ENCODE results near the gene UBE3C.

The UBE3C gene

GRCh38 chr7:157265051-157265450 lies 126.3 kb downstream of the UBE3C start:
- Histone ChIP-seq H3K4me1 (ENCODE audit: control insufficient read depth, insufficient read depth, low read length) (no peaks in the 10 kb centered on the region), H3K9ac (ENCODE audit: low read depth, low read length) (no peak overlapping the region), H3K4me3 (ENCODE audit: low read depth, low read length) (no peak overlapping the region), H3K9me3 (ENCODE audit: control insufficient read depth, insufficient read depth, low read length) (no peaks in the 10 kb centered on the region), H3K36me3 (ENCODE audit: control insufficient read depth, insufficient read depth, low read length) (peaks cover 73% of the 10 kb centered on the region), H3K27ac (ENCODE audit: low read depth, low read length) (no peak overlapping the region), H3K27me3 (ENCODE audit: control insufficient read depth, insufficient read depth, low read length) (no peaks in the 10 kb centered on the region)

DNA sequence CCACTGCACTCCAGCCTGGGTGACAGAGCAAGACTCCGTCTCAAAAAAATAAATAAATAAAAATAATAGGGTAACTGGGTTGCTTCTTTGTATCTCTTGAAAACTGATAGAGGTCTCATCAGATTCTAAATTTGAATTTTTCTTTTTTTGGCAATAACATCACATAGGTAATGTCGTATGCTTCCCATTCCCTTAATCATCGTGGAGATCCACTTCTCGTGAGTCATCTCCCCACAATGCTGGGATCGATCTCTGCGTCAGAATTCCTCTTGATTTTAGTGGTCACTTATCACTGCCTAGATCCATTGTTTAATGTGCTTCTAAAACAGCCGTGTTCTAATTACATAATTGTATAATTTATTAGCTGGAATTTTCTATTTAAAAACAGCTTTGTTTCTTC lies 127.5 kb downstream of the UBE3C start:
- peaks cover 73% of the 10 kb centered on the region for H3K36me3 ChIP-seq (ENCODE audit: control insufficient read depth, insufficient read depth, low read length)

GRCh38 chr7:157267516-157267915 lies 128.8 kb downstream of the UBE3C start:
- no peak overlapping the region for H3K4me3 ChIP-seq (ENCODE audit: low read depth, low read length)
- H3K4me1 ChIP-seq (ENCODE audit: control insufficient read depth, insufficient read depth, low read length), result no peaks in the 10 kb centered on the region
- H3K9me3 ChIP-seq (ENCODE audit: control insufficient read depth, insufficient read depth, low read length), result no peaks in the 10 kb centered on the region
- H3K36me3 ChIP-seq (ENCODE audit: control insufficient read depth, insufficient read depth, low read length), result peaks cover 67% of the 10 kb centered on the region
- no peak overlapping the region for H3K9ac ChIP-seq (ENCODE audit: low read depth, low read length)
- H3K27ac ChIP-seq (ENCODE audit: low read depth, low read length), result no peak overlapping the region
- H3K27me3 ChIP-seq (ENCODE audit: control insufficient read depth, insufficient read depth, low read length), result no peaks in the 10 kb centered on the region

More for the DNA sequence above, 127.5 kb downstream of the UBE3C start:
- Histone ChIP-seq H3K9ac (ENCODE audit: low read depth, low read length) (no peak overlapping the region), H3K4me3 (ENCODE audit: low read depth, low read length) (no peak overlapping the region), H3K4me1 (ENCODE audit: control insufficient read depth, insufficient read depth, low read length) (no peaks in the 10 kb centered on the region), H3K9me3 (ENCODE audit: control insufficient read depth, insufficient read depth, low read length) (no peaks in the 10 kb centered on the region), H3K27me3 (ENCODE audit: control insufficient read depth, insufficient read depth, low read length) (no peaks in the 10 kb centered on the region), H3K27ac (ENCODE audit: low read depth, low read length) (no peak overlapping the region)

DNA sequence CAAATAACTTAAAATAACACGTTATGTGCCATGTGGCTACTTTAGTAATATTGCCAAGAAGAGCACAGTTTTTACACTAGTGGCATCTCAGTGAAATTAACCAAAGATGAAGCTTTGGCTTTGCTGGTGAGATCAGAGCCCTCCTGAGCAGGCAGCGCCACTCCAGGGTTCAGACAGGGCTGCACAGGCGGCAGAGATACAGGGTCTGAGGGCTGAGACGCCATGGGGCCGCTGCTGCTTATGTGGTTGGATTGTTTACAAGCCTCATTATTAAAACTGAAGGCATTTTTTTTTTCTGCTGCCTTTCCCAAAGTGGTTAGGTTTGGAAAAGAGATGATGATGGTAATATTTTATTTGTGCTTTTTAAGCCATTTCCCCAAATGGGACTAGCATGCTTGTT lies 129.2 kb downstream of the UBE3C start:
- Histone ChIP-seq H3K27me3 (ENCODE audit: control insufficient read depth, insufficient read depth, low read length) (no peaks in the 10 kb centered on the region), H3K27ac (ENCODE audit: low read depth, low read length) (no peak overlapping the region), H3K36me3 (ENCODE audit: control insufficient read depth, insufficient read depth, low read length) (peaks cover 62% of the 10 kb centered on the region)

DNA sequence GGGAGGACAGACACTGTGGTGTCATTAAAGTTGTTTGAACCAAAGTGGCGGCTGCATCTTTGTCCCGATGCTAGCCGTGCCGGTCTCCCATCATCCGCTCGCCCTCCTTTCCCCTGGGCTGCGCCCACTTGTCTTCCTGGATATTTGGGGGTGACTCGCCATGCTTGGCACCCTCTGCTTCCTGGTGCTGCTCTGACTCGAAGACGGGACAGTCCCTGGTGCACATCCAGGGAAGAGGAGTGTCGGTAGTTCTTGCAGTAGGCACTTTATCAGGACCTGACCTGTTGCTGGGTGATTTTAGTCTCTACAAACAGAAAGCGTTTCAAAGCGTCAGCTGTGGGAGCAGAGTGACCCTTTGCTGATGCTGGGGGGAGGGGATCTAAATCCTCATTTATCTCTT lies 129.8 kb downstream of the UBE3C start:
- Histone ChIP-seq H3K36me3 (ENCODE audit: control insufficient read depth, insufficient read depth, low read length) (peaks cover 58% of the 10 kb centered on the region), H3K27me3 (ENCODE audit: control insufficient read depth, insufficient read depth, low read length) (no peaks in the 10 kb centered on the region), H3K9me3 (ENCODE audit: control insufficient read depth, insufficient read depth, low read length) (no peaks in the 10 kb centered on the region), H3K9ac (ENCODE audit: low read depth, low read length) (no peak overlapping the region), H3K27ac (ENCODE audit: low read depth, low read length) (no peak overlapping the region), H3K4me3 (ENCODE audit: low read depth, low read length) (no peak overlapping the region), H3K4me1 (ENCODE audit: control insufficient read depth, insufficient read depth, low read length) (no peaks in the 10 kb centered on the region)

More for the DNA sequence above, 129.2 kb downstream of the UBE3C start:
- Histone ChIP-seq H3K9ac (ENCODE audit: low read depth, low read length) (no peak overlapping the region), H3K4me3 (ENCODE audit: low read depth, low read length) (no peak overlapping the region), H3K9me3 (ENCODE audit: control insufficient read depth, insufficient read depth, low read length) (no peaks in the 10 kb centered on the region), H3K4me1 (ENCODE audit: control insufficient read depth, insufficient read depth, low read length) (no peaks in the 10 kb centered on the region)

DNA sequence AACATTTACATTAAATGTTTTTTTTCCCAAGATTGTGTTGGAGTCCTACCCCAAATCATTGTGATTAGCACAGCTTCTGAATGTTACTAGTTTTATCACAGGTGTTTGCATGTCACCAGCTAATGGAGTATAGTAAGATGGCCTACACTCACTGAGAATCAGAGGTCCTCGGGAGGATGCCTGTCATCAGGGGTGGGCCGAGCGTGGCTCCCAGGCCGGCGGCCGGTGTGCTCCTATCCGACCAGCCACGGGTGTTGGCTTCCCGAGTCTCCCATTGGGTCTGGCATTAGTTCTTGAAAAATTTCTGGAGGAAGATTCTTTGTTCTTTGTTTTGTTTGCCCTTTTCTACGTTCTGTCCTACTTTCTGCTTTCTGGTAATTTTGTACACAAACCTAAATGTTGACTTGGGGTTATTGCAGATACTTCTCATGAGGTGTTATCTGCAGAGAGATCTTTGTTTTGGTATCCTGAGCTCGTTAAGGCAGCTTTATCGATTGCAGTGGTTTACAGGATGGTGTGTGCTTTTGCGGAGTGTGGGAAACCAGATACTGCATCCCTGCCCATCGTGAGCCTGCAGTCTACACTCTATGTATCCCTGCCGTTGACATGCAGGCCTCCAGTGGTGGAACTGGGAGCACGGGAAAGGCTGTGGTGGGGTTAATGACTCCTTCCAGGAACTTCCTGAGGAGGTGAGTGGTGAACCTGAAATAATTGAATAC lies 130.8 kb downstream of the UBE3C start:
- no peak overlapping the region for H3K27ac ChIP-seq (ENCODE audit: low read depth, low read length)
- H3K4me1 ChIP-seq (ENCODE audit: control insufficient read depth, insufficient read depth, low read length), result no peaks in the 10 kb centered on the region
- H3K36me3 ChIP-seq (ENCODE audit: control insufficient read depth, insufficient read depth, low read length), result peaks cover 48% of the 10 kb centered on the region
- H3K9me3 ChIP-seq (ENCODE audit: control insufficient read depth, insufficient read depth, low read length), result no peaks in the 10 kb centered on the region
- no peak overlapping the region for H3K9ac ChIP-seq (ENCODE audit: low read depth, low read length)
- no peaks in the 10 kb centered on the region for H3K27me3 ChIP-seq (ENCODE audit: control insufficient read depth, insufficient read depth, low read length)
- no peak overlapping the region for H3K4me3 ChIP-seq (ENCODE audit: low read depth, low read length)

DNA sequence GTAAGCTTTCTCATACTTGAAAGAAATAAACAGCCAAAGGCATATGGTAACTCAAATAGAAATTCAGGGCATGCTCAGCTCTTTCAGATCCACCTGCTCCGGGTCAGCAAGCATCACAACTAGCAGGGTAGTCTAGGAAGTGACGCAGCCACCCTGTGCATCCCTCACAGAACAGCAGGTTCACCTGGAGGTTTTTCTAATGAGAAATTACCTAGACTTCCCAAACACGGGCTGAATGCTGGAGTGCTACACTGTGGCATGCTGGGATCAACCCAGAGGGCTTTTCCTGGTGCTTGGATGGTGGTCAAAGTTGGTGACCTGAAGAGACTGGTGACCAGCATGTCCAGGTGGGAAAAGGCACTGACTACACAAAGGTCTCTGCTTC lies 131.3 kb downstream of the UBE3C start:
- H3K27ac ChIP-seq (ENCODE audit: low read depth, low read length), result no peak overlapping the region

GRCh38 chr7:157271315-157271990 lies 132.7 kb downstream of the UBE3C start:
- no peaks in the 10 kb centered on the region for H3K4me1 ChIP-seq (ENCODE audit: control insufficient read depth, insufficient read depth, low read length)
- no peak overlapping the region for H3K27ac ChIP-seq (ENCODE audit: low read depth, low read length)
- no peak overlapping the region for H3K9ac ChIP-seq (ENCODE audit: low read depth, low read length)
- H3K36me3 ChIP-seq (ENCODE audit: control insufficient read depth, insufficient read depth, low read length), result peaks cover 35% of the 10 kb centered on the region
- no peaks in the 10 kb centered on the region for H3K9me3 ChIP-seq (ENCODE audit: control insufficient read depth, insufficient read depth, low read length)
- no peaks in the 10 kb centered on the region for H3K27me3 ChIP-seq (ENCODE audit: control insufficient read depth, insufficient read depth, low read length)
- no peak overlapping the region for H3K4me3 ChIP-seq (ENCODE audit: low read depth, low read length)

More for the DNA sequence above, 131.3 kb downstream of the UBE3C start:
- H3K9ac ChIP-seq (ENCODE audit: low read depth, low read length), result no peak overlapping the region
- no peaks in the 10 kb centered on the region for H3K27me3 ChIP-seq (ENCODE audit: control insufficient read depth, insufficient read depth, low read length)
- H3K4me3 ChIP-seq (ENCODE audit: low read depth, low read length), result no peak overlapping the region
- H3K36me3 ChIP-seq (ENCODE audit: control insufficient read depth, insufficient read depth, low read length), result peaks cover 42% of the 10 kb centered on the region
- no peaks in the 10 kb centered on the region for H3K9me3 ChIP-seq (ENCODE audit: control insufficient read depth, insufficient read depth, low read length)
- H3K4me1 ChIP-seq (ENCODE audit: control insufficient read depth, insufficient read depth, low read length), result no peaks in the 10 kb centered on the region

DNA sequence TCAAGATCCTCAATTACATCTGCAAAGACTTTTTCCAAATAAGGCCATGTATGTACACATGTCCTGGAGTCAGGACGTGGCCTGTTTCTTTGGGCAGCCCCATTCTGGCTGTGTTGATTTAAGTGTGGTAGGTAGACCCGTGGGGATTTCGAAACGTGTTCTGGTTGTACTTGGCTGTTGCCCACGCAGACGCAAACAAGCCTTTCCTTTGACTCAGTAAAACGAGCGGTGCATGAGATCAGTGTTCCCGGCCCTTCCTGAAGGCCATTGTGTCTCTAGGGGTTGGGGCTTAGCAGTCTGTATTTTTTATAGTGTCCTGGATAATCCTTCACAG lies 133.2 kb downstream of the UBE3C start:
- Histone ChIP-seq H3K27me3 (ENCODE audit: control insufficient read depth, insufficient read depth, low read length) (no peaks in the 10 kb centered on the region), H3K27ac (ENCODE audit: low read depth, low read length) (no peak overlapping the region), H3K4me3 (ENCODE audit: low read depth, low read length) (no peak overlapping the region), H3K4me1 (ENCODE audit: control insufficient read depth, insufficient read depth, low read length) (no peaks in the 10 kb centered on the region), H3K9ac (ENCODE audit: low read depth, low read length) (no peak overlapping the region), H3K9me3 (ENCODE audit: control insufficient read depth, insufficient read depth, low read length) (no peaks in the 10 kb centered on the region), H3K36me3 (ENCODE audit: control insufficient read depth, insufficient read depth, low read length) (peaks cover 35% of the 10 kb centered on the region)

DNA sequence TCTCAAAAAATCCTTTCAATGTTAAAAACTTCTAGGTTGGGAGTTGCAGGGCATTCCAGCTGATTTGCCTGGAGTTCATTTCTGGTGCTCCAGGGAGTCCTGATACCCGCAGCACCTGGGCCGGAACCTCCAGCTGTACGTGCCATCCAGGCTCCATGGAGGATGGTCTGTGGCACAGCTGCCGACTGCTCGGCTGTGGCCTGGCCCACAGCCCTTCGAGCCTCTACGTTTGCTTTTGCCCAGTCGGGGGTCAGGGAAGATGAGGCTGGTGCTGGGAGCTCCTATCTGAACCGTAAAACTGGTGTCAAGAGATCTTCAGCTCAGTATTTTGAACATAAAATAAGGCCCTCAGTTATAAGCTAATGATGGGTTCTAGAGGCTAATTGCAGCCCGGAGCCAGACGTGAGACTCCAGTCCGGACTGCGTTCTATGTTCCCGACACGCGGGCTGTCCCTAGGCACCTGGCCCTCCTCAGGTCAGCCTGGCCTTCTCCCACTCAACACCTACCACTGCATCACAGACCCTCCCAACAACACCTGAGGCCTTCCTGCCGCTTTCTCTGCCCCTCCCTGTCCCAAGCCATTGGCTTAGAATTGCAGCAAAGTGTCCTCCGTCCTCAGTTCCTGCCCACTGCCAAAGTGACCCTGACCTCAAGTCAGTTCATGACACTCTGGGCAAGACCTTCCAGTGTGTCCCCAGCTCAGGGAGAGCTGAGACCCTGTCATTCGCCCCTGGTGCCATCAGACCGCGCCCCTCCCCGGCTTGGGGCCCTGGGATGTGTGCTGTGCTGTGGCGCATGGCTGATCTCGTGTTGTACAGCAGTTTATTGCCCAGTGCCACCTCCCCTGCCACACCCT lies 133.9 kb downstream of the UBE3C start:
- Histone ChIP-seq H3K27me3 (ENCODE audit: control insufficient read depth, insufficient read depth, low read length) (no peaks in the 10 kb centered on the region), H3K27ac (ENCODE audit: low read depth, low read length) (no peak overlapping the region), H3K9ac (ENCODE audit: low read depth, low read length) (no peak overlapping the region), H3K9me3 (ENCODE audit: control insufficient read depth, insufficient read depth, low read length) (no peaks in the 10 kb centered on the region), H3K4me1 (ENCODE audit: control insufficient read depth, insufficient read depth, low read length) (no peaks in the 10 kb centered on the region), H3K36me3 (ENCODE audit: control insufficient read depth, insufficient read depth, low read length) (peaks cover 31% of the 10 kb centered on the region), H3K4me3 (ENCODE audit: low read depth, low read length) (no peak overlapping the region)
